GM12878 (cell line): Measurements from ENCODE around the gene SMARCA4.

Experiments
- CREM ChIP-seq: IDR thresholded peaks from 2 replicates; pipeline ENCODE4 v1.6.1; 2014; ENCODE audit warnings: antibody characterized with exemption, low read depth
- EZH2 ChIP-seq: IDR thresholded peaks from 2 replicates; pipeline ENCODE4 v1.6.1; 2012; ENCODE audit warnings: low read depth, mild to moderate bottlenecking, control low read depth, inconsistent platforms, low read length, borderline replicate concordance; ENCODE audit not compliant: control insufficient read depth
- POLR2AphosphoS5 ChIP-seq: IDR thresholded peaks from 2 replicates; pipeline ENCODE4 v1.6.1; 2011; ENCODE audit warnings: mild to moderate bottlenecking, low read length, inconsistent platforms
- SIX5 ChIP-seq: IDR thresholded peaks from 2 replicates; pipeline ENCODE4 v1.6.1; 2011; ENCODE audit warnings: mild to moderate bottlenecking, low read depth, low read length, moderate library complexity; ENCODE audit not compliant: severe bottlenecking
- SMAD5 ChIP-seq: IDR thresholded peaks from 2 replicates; pipeline ENCODE4 v1.6.1; 2016; ENCODE audit warnings: antibody characterized with exemption, low read depth
- SPI1 ChIP-seq: IDR thresholded peaks from 2 replicates; pipeline ENCODE4 v1.6.1; 2011; ENCODE audit warnings: low read depth, mild to moderate bottlenecking, low read length, moderate library complexity, borderline replicate concordance; ENCODE audit not compliant: insufficient read depth
- TCF7 ChIP-seq: IDR thresholded peaks from 2 replicates; pipeline ENCODE4 v1.6.1; 2014; ENCODE audit warnings: antibody characterized with exemption, borderline replicate concordance
- TF ChIP-seq, protein P1 (sequence below), 3 experiments: IDR thresholded peaks in 2 of 3; conservative IDR thresholded peaks in 1 of 3; 2 replicates each; pipeline ENCODE4 v1.5.1; 2011; ENCODE audit warnings: low read depth in 3 of 3, low read length in 3 of 3, mild to moderate bottlenecking in 3 of 3, control low read depth in 2 of 3, moderate library complexity in 2 of 3, inconsistent platforms in 1 of 3, mixed read lengths in 1 of 3; ENCODE audit not compliant: control insufficient read depth in 2 of 3, insufficient read depth in 1 of 3; ENCODE audit errors: extremely low read depth in 1 of 3
- TF ChIP-seq, protein P2 (sequence below): fragments of 450-650 bp; IDR thresholded peaks from 2 replicates; pipeline ENCODE4 v1.6.1; 2016; ENCODE audit warnings: mild to moderate bottlenecking

DNA sequence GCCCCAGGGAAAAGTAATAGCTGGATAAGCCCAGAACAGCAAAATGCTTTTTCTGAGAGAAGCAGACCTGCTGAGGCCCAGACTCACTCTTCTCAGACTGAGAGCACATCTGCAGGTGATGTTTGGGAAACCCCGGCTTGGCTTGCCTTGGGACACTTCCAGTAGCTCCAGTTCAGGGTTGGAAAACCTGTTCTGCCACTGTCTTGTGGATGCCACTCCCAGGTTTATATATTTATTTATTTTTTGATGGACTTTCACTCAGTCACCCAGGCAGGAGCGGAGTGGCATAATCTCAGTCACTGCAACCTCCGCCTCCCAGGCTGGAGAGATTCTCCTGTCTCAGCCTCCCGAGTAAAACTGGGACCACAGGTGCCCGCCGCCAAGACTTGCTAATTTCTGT is 8.0 kb upstream of the SMARCA4 start:
- no peak for TF ChIP-seq EZH2
- TF ChIP-seq, protein P1, sequence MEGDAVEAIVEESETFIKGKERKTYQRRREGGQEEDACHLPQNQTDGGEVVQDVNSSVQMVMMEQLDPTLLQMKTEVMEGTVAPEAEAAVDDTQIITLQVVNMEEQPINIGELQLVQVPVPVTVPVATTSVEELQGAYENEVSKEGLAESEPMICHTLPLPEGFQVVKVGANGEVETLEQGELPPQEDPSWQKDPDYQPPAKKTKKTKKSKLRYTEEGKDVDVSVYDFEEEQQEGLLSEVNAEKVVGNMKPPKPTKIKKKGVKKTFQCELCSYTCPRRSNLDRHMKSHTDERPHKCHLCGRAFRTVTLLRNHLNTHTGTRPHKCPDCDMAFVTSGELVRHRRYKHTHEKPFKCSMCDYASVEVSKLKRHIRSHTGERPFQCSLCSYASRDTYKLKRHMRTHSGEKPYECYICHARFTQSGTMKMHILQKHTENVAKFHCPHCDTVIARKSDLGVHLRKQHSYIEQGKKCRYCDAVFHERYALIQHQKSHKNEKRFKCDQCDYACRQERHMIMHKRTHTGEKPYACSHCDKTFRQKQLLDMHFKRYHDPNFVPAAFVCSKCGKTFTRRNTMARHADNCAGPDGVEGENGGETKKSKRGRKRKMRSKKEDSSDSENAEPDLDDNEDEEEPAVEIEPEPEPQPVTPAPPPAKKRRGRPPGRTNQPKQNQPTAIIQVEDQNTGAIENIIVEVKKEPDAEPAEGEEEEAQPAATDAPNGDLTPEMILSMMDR (IDR thresholded peaks at IDR 0.05 in 2 of 3, conservative IDR thresholded peaks at IDR 0.05 in 1 of 3; ENCODE audit: control insufficient read depth in 2 of 3, extremely low read depth in 1 of 3, insufficient read depth in 1 of 3, low read depth in 3 of 3, low read length in 3 of 3) = no peak
- TF ChIP-seq CREM = no peak
- TF ChIP-seq, protein P2, sequence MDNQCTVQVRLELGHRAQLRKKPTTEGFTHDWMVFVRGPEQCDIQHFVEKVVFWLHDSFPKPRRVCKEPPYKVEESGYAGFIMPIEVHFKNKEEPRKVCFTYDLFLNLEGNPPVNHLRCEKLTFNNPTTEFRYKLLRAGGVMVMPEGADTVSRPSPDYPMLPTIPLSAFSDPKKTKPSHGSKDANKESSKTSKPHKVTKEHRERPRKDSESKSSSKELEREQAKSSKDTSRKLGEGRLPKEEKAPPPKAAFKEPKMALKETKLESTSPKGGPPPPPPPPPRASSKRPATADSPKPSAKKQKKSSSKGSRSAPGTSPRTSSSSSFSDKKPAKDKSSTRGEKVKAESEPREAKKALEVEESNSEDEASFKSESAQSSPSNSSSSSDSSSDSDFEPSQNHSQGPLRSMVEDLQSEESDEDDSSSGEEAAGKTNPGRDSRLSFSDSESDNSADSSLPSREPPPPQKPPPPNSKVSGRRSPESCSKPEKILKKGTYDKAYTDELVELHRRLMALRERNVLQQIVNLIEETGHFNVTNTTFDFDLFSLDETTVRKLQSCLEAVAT = no peak
- no peak for TF ChIP-seq SIX5
- no peak for TF ChIP-seq POLR2AphosphoS5
- TF ChIP-seq SMAD5 = no peak
- no peak for TF ChIP-seq SPI1
- no peak for TF ChIP-seq TCF7
